Stimulated activated CD8-positive, alpha-beta memory T cell treated with anti-CD3 and anti-CD28 coated beads, Interleukin-2, amount 100 ng/mL, for 1 hour (primary cell): ENCODE results near the gene EGFR.

Experiments used
- DNase-seq, 2 donors: peaks; one replicate each; pipeline ENCODE4 v3.0.0-alpha.2; 2020; ENCODE audit warnings: low read depth in 2 of 2

Gene EGFR

GRCh38 chr7:55212176-55212575 is 193.4 kb downstream of the EGFR start:
- DNase-seq: no peak

DNA sequence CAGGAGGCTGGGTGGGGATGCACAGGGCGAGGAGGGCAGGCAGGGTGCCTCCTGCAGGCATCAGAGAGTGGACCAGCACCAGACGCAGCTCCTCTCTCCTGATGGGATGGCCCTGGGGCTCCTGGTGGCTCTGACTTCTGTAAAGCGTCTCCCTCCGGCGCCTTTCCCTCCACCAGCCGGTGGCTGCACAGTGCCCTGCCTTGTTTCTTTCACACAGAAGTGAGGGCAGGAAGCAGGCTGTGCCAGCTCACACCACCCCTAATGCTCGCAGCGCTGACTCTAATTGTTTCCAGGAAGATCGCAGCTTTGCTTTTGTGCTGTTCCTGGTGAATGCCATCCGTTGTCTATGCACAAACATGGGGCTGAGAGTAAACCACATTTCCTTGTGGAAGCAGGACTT is 194.0 kb downstream of the EGFR start:
- no peak for DNase-seq

GRCh38 chr7:55214707-55215106 is 195.9 kb downstream of the EGFR start:
- no peak for DNase-seq

DNA sequence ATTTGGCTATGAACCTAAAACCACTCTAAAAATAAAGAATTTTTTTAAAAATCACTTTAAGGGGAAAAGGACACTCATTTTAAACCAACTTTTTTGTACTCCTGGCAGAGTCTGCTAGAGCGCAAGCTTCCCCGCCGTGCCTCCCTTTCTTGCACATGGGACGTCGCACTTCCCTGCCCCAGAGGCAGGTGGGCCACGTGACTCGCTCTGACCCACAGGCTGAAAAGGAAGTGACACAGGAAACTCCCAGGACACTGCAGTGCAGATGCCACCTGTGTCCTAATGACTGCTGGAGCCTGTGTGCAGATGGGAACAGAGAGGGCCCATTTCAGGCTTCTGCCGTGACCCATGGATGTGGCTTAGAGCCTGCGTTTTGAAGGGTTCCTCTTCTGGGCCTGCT is 204.2 kb downstream of the EGFR start:
- DNase-seq: no peak

DNA sequence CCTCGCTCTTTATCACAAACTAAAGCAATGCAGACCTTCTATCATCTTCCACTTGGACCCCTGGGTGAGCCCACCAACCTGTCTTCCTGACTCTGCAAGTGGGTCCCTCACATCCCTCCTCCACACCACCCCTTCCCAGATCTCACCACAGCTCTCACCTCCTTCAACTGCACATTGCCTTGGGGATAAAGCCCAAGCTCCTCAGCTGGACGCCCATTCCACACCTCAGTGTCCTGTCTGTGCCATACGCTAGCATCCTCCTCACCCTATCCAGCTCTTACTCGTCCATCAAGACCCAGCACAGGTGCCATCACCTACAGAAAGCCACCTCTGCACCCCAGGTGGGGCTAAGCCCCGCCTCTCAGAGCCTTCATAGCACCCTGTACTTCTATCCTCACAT is 205.3 kb downstream of the EGFR start:
- no peak for DNase-seq

DNA sequence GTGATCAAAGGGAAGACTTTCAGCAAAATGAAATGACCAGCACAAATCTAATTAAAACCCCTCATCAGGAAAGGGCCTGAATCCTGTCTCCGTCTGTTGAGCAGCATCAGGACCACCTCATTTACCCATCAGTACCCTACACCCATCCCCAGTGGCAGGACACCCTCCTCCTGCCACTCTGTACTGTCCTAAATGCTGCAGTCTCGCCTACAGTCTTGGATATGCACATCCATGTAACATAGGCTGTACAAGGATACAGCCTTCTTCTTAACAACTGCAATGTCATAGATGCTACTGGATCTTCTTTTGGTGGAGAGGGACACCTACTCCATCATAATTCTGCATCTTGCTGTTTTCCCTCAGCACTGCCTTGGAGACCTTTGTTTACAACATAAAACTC is 206.0 kb downstream of the EGFR start:
- no peak for DNase-seq

DNA sequence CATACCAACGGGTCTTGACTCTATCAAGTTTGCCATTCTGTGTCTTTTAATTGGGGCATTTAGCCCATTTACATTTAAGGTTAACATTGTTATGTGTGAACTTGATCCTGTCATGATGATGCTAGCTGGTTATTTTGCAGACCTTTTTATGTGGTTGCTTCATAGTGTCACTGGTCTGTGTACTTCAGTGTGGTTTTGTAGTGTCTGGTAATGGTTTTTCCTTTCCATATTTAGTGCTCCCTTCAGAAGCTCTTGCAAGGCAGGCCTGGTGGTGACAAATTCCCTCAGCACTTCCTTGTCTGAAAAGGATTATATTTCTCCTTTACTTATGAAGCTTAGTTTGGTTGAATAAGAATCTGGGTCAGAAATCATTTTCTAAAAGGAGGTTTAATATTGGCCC is 211.2 kb downstream of the EGFR start:
- DNase-seq: no peak

DNA sequence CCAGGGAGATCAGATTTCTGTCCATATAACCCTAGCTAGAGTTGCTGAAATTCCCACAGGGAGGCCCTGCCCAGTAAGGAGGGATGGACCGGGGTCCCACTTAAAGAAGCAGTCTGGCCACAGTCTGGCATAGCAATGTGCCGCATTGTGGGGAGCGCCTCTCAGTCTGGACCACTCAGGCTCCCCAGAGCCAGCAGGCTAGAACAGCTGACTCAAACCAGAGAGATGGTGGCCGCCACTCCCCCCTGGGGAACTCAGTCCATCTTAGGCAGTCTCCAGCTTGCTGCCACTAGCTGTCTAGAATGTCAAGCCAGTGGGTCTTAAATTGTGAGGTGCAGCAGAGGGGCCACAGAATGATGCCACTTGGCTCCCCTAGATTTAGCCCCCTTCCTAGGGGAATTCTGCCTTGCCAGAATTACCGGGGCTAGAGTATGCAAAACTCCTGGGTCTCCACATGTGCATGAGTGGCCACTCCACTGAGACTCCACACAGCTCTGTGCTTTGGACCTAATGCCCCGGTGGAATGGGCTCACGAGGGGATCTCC is 213.0 kb downstream of the EGFR start:
- DNase-seq: no peak

DNA sequence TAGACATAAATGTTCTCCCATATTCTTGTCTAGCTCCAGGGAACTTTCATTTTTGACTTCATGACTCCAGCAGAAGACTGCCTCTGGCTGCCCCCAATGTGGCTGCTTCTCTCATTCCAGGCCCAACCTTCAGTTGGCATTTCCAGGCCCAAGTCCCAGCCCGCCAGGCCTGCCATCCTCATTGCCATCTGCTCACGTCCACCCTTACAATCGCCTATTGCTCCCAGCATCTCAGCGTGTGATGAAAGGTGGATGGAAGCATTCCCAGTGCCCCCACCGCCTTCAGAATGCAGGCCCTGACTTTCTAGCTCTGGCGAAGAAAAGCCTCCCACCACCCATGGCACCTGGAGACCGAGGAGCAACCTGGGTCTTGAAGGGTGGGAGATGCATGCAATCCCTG is 214.2 kb downstream of the EGFR start:
- DNase-seq: no peak

DNA sequence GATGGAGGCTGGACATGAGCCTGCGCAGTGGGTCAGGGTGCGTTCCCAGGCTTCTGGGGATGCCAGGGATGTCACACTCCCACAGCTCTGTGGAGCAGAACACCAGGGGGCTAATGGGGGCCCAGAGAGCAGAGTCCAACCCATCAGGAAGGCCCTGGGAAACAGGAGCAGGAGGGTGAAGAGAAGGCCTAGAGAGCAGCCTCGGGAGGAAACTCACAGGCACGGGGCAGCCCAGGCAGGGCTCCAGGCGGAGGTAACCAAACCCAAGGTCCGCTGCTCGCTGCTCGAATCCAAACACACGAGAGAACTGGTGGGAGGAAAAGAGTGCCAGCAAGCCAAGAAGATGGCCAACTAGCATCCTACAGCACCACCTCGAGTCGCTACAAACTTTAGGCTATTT is 215.6 kb downstream of the EGFR start:
- no peak for DNase-seq

- DNase-seq: no peak
Measured at GRCh38 chr7:55235115-55235514, 216.3 kb downstream of the EGFR start.

DNA sequence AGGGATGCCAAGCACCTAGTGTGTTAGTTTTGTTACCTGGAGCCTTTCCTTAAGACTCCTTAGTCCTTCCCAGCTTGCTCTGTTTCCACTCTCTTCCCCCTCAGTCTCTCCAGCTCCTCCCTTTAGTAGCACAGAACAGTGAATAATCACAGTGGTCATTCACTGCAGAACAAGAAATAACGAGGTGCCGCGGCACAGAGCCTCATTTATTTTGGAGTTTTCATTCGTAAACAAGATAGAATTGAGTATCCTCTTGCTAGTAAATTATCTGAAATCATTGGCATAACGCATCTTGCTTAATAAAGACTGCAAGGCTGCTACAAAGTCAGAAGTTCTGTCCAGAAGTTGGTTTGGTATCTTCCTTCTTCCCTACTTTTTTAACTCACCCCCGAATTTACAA is 217.0 kb downstream of the EGFR start:
- no peak for DNase-seq

GRCh38 chr7:55236476-55236875 is 217.7 kb downstream of the EGFR start:
- DNase-seq: no peak

GRCh38 chr7:55237156-55237893 is 218.5 kb downstream of the EGFR start:
- no peak for DNase-seq

- no peak for DNase-seq
Measured at GRCh38 chr7:55239406-55239805, 220.6 kb downstream of the EGFR start.

DNA sequence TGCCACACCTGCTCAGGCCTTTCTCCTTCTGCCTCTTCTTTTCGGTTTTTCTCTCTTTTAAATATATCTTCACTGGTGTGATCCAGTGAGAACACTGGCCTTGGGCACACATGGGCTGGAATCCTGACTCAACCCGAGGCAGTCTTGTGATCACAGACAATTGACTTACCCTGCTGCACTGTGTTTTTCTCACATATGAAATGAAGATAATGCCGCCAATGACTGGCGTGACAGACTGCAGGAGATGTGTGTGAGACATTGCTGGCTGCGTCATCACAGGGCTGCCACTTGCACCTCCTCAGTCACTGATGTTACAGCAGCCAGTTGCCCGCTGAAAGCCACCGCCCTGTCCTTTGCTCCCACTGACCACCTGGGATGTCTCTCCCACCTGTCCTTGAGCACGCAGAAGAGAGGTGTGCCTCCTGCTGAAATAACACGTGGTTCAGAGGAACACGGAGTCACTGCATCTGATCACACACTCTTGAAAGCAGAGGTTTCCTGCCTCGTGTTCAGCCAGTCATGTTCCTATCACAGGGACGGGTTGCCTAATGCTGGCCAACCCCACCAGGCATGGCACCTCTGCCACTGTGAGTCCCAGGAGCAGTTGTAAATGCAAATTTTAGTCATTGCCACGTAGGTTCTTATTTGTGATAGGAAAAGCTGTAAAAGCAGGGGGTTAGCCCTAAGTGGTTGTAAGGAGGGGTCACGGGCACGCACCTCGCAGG is 221.8 kb downstream of the EGFR start:
- no peak for DNase-seq

DNA sequence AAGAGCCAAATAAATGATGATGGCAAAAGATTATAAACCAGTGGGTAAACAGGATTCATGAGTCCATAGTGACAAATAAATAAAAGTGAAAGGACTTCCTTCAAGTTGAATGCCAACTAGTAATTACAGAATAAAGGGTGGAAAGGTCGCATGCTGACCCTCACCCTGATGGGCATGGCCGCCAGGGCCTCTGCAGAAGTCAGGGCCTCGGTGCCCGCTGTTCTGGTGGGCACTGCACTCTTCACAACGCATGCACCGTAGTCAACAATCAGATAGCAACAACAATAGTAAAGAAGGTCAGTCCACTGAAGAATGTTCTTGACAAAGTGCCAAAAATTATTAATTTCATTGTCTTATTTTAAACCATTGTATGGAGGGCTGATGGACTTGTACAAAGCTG is 223.1 kb downstream of the EGFR start:
- no peak for DNase-seq

DNA sequence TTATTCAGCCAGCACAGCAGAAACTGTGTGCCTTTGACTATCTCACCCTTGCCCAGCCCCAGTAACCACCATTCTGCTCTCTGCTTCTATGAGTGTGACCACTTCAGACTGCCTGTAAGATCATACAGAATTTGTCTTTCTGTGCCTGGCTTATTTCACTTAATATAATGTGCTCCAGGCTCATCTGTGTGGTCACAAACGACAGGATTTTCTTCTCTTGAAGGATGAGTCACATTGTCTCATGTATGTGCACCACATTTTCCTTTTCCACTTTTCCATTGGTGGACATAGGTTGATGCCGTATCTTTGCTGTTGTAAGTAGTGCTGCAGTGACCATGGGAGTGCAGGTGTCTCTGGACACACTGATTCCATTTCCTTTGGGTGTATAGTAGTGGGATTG is 223.8 kb downstream of the EGFR start:
- DNase-seq: no peak

DNA sequence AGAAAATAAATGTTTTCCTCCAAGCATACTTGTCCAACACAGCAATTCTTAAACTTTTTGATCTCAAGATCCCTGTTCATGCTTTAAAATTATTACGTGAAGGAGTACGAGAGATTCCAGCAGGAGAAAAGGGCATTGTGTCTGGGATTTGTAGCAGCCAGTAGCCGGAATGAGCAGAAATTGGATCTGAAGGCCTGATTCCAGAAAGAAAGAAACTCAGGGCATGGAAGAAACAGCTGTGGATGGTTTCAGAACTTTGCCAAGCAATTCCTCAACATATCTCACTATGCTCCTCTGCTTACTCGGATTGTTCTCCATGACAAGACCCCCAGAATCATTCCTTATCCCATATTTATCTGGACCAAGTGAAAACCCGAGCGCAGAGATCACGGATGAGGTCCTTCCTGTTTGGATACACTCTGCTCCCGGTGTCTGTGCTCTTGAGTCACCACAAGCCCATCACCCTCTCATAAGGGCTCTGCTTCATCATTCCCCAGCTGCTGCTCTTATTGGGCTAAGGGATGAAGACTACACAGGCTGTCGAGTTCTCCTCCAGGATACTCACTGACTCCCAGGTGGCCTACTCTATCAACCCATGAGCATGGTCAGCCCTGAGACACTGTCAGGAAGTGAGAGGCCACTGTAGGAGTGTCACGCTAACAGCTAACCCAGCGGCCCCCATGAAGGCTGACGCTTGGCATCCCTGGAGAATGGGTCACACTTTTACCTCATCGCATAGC is 225.4 kb downstream of the EGFR start:
- no peak for DNase-seq

DNA sequence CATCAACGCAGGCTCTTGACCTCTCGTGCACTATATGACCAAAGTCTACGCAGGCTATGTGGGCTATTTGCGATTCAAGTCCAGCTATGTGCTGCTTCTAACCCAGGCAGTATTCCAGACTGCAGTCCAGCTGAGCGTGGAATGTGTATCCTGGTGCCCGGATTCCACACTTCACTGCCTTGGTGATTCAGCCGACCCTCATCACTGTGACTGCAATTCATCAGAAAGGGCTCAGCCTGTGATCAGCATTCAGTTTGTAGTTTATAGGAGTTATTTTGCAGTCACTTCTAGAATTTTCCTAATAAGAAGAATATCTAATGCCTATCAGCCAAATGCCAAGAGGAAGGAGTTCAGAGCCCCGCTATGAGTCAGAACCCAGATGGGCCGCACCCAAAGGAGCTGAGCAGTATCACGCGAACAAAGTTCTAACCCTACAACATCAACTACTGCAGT is 226.5 kb downstream of the EGFR start:
- no peak for DNase-seq

DNA sequence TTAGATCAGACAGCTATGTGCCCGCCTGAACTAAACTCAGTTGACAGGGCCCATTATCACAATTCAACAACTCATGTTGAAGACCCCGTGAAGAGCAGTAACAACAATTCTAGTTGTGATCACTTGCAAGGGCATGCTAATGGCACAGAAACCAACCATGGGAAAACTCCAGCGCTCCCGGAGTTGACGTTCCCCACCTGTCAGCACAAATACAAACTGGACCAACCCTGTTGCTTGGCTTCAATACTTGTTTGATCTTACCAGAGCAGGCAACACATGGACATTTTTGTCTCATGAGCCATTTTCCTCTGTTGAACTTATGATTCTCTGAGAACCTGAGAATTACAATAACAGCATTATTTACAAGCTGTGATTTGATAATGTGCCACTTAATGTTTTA is 227.4 kb downstream of the EGFR start:
- DNase-seq: no peak

GRCh38 chr7:55247428-55247827 is 228.6 kb downstream of the EGFR start:
- no peak for DNase-seq

DNA sequence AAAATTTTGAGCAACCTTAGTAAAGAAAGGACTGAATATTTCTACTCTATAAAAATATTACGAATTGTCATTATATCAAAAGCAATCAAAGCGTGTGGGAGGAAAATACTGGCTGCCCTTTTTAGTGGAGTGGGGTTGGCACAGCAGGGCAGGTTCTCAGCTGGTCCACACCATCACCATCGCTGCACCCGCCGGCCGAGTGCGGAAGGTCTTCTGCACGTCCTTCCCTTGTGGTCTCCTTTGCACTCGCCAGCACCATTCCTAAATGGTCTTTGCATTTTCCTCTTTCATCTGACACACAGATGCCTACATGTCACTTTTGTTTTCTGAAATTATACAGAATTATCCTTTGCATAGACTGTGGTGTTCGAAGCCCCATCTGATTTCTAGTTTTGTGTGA is 229.7 kb downstream of the EGFR start:
- no peak for DNase-seq
